Panc1 (cell line): ENCODE data around the gene HYAL3. TPM values are rescaled to one million over a fixed set of nuclear protein-coding genes. Genes with fewer than 3 reads are reported as not detected.

Source experiments
- ATAC-seq: fragments of 200-7000 bp; cut with Tn5 transposase; 2 replicates; pipeline ENCODE4 v1.9.1; 2020; ENCODE audit warnings: mild to moderate bottlenecking, moderate library complexity
- BruUV-seq: library from RNA; stranded (reverse); fragments of 400-500 nt; replicated peaks from 2 replicates; lab custom pipeline; 2021; lab: Mats Ljungman, UMichigan
- CTCF ChIA-PET: fragments of 300-600 bp; sonication (Branson Sonifier 250); formaldehyde crosslinking; loops from one replicate; lab custom pipeline; 2022; ENCODE audit warnings: antibody characterized with exemption; lab: Charles Lee
- POLR2A ChIA-PET: fragments of 300-600 bp; sonication (Branson Sonifier 250); formaldehyde crosslinking; loops from one replicate; lab custom pipeline; 2022; ENCODE audit warnings: antibody characterized with exemption; lab: Charles Lee
- DNase-seq: peaks from one replicate; pipeline ENCODE4 v3.0.0-alpha.2; 2010; ENCODE audit warnings: low read depth, low spot score
- H3K27ac ChIP-seq: 2 replicates; pipeline ENCODE4 v1.5.1; 2011; ENCODE audit warnings: mild to moderate bottlenecking, low read length, inconsistent platforms
- H3K27me3 ChIP-seq: fragments of 200-500 bp; sonication (Bioruptor generic); 2 replicates; pipeline ENCODE4 v1.6.0; 2014; ENCODE audit warnings: low read length, inconsistent platforms; ENCODE audit not compliant: control insufficient read depth, insufficient read depth
- H3K36me3 ChIP-seq: fragments of 200-500 bp; sonication (Bioruptor generic); 2 replicates; pipeline ENCODE4 v1.5.1; 2014; ENCODE audit warnings: inconsistent platforms, mild to moderate bottlenecking, low read length, moderate library complexity; ENCODE audit not compliant: control insufficient read depth, insufficient read depth
- H3K4me1 ChIP-seq: 2 replicates; pipeline ENCODE4 v1.5.1; 2011; ENCODE audit warnings: inconsistent platforms, mild to moderate bottlenecking, low read length, moderate library complexity; ENCODE audit not compliant: control insufficient read depth, insufficient read depth
- H3K4me3 ChIP-seq, 2 experiments: 2 replicates each; pipeline ENCODE4 v1.5.1; 2011 to 2012; ENCODE audit warnings: low read depth in 2 of 2, low read length in 2 of 2, mild to moderate bottlenecking in 2 of 2, inconsistent platforms in 1 of 2, moderate library complexity in 1 of 2
- H3K9me3 ChIP-seq: fragments of 200-500 bp; sonication (Bioruptor generic); 2 replicates; pipeline ENCODE4 v1.5.1; 2014; ENCODE audit warnings: low read depth, mild to moderate bottlenecking, inconsistent platforms, low read length, moderate library complexity; ENCODE audit not compliant: control insufficient read depth, insufficient read depth
- CTCF ChIP-seq: fragments of 450-650 bp; IDR thresholded peaks from 2 replicates; pipeline ENCODE4 v1.5.1; 2017; ENCODE audit warnings: mild to moderate bottlenecking
- POLR2AphosphoS5 ChIP-seq: IDR thresholded peaks from 2 replicates; pipeline ENCODE4 v1.6.1; 2012; ENCODE audit warnings: mild to moderate bottlenecking, low read depth, low read length, moderate library complexity
- REST ChIP-seq, 2 experiments: IDR thresholded peaks; 2 replicates each; pipeline ENCODE4 v1.6.1; 2011 to 2012; ENCODE audit warnings: low read depth in 2 of 2, control low read depth in 1 of 2, low read length in 1 of 2, mild to moderate bottlenecking in 1 of 2, moderate library complexity in 1 of 2; ENCODE audit not compliant: insufficient read depth in 1 of 2
- SIN3A ChIP-seq: IDR thresholded peaks from 2 replicates; pipeline ENCODE4 v1.6.1; 2012; ENCODE audit warnings: low read depth, mild to moderate bottlenecking, low read length, moderate library complexity, borderline replicate concordance; ENCODE audit not compliant: insufficient read depth
- TCF7L2 ChIP-seq: IDR thresholded peaks from 2 replicates; pipeline ENCODE4 v1.6.1; 2011; ENCODE audit warnings: mild to moderate bottlenecking, low read depth, low read length, inconsistent platforms
- in situ Hi-C: cut with HindIII; loops from 2 replicates; pipeline ENCODE4 v1.10.0; 2016; ENCODE audit warnings: low sequenced_read_pairs, low pct_unique_long_range_greater_than_20kb
- intact Hi-C: fragments of 100-400 bp; cut with micrococcal nuclease; formaldehyde crosslinking; loops from one replicate; pipeline ENCODE4 v1.10.0; 2022; ENCODE audit not compliant: unreplicated experiment
- total RNA-seq: library from RNA; stranded (reverse); gene quantifications from one replicate; pipeline ENCODE4 v1.2.1, GENCODE V29; 2021; ENCODE audit not compliant: unreplicated experiment

HYAL3 gene
- total RNA-seq, 1 experiment from 2014 or later, result 3.9 TPM

GRCh38 chr3:50297384-50297775, 1.8 kb downstream of the HYAL3 start:
- ATAC-seq, result no peak
- TF ChIP-seq POLR2AphosphoS5 (no peak), CTCF (no peak), TCF7L2 (no peak), REST (IDR thresholded peaks at IDR 0.05; ENCODE audit: insufficient read depth in 1 of 2, low read depth in 2 of 2, low read length in 1 of 2) (no peak)
- ChIA-PET POLR2A (no interaction called here), CTCF (no interaction called here)
- no TSS peak for BruUV-seq
- no peaks in the 10 kb centered on the region for H3K27me3 ChIP-seq
- no peak for DNase-seq
- no peak overlapping the region for H3K27ac ChIP-seq
- no peaks in the 10 kb centered on the region for H3K36me3 ChIP-seq
- H3K4me3 ChIP-seq, result no peak overlapping the region
- H3K9me3 ChIP-seq, result no peaks in the 10 kb centered on the region
- intact Hi-C loops (no loop called here), in situ Hi-C loops (no loop called here)
- H3K4me1 ChIP-seq, result peaks cover 10% of the 10 kb centered on the region

GRCh38 chr3:50296721-50297383, 2.4 kb downstream of the HYAL3 start:
- H3K4me1 ChIP-seq, result peaks cover 10% of the 10 kb centered on the region
- no peaks in the 10 kb centered on the region for H3K36me3 ChIP-seq
- no peak for ATAC-seq
- ChIA-PET POLR2A (no interaction called here), CTCF (interaction anchor here (0.6 kb wide), 1 partner anchor 265 kb away, joined by 3 read pairs; no protein-coding TSS in a partner anchor)
- TF ChIP-seq CTCF (no peak), TCF7L2 (no peak), SIN3A (no peak), REST (IDR thresholded peaks at IDR 0.05; ENCODE audit: insufficient read depth in 1 of 2, low read depth in 2 of 2, low read length in 1 of 2) (no peak), POLR2AphosphoS5 (no peak)
- no TSS peak for BruUV-seq
- no peak for DNase-seq
- no peaks in the 10 kb centered on the region for H3K9me3 ChIP-seq
- in situ Hi-C loops, result no loop called here
- H3K27me3 ChIP-seq, result no peaks in the 10 kb centered on the region
- intact Hi-C loops, result no loop called here
- H3K4me3 ChIP-seq, result no peak overlapping the region
- no peak overlapping the region for H3K27ac ChIP-seq
